ENCODE results near the gene CALD1.

Gene CALD1

GRCh38 chr7:134772401-134772800 lies 7.0 kb upstream of the CALD1 start:
- ChIA-PET POLR2A (no interaction called here), CTCF (no interaction called here)
- DNase-seq (ENCODE audit: low read depth, low spot score), result no peak
- TF ChIP-seq CTCF (IDR thresholded peaks at IDR 0.05; ENCODE audit: insufficient read depth, low read length, missing control alignments), result no peak
- H3K4me3 ChIP-seq (ENCODE audit: low read depth, low read length), result no peak overlapping the region

- no peak for DNase-seq (ENCODE audit: low read depth, low spot score)
- TF ChIP-seq CTCF (IDR thresholded peaks at IDR 0.05; ENCODE audit: insufficient read depth, low read length, missing control alignments), result no peak
- POLR2A ChIA-PET, result no interaction called here
- CTCF ChIA-PET, result interaction anchor here (1.0 kb wide), 1 partner anchor 49 kb away, joined by 3 read pairs; no protein-coding TSS in a partner anchor
- H3K4me3 ChIP-seq (ENCODE audit: low read depth, low read length), result no peak overlapping the region
These were observed 6.3 kb upstream of the CALD1 start for GRCh38 chr7:134773164-134773563.

GRCh38 chr7:134774119-134774518 lies 5.3 kb upstream of the CALD1 start:
- TF ChIP-seq CTCF (IDR thresholded peaks at IDR 0.05; ENCODE audit: insufficient read depth, low read length, missing control alignments), result no peak
- ChIA-PET CTCF (no interaction called here), POLR2A (no interaction called here)
- no peak for DNase-seq (ENCODE audit: low read depth, low spot score)
- H3K4me3 ChIP-seq (ENCODE audit: low read depth, low read length), result no peak overlapping the region

- POLR2A ChIA-PET, result no interaction called here
- no peak for DNase-seq (ENCODE audit: low read depth, low spot score)
- no peak overlapping the region for H3K4me3 ChIP-seq (ENCODE audit: low read depth, low read length)
- no peak for TF ChIP-seq CTCF (IDR thresholded peaks at IDR 0.05; ENCODE audit: insufficient read depth, low read length, missing control alignments)
- CTCF ChIA-PET, result interaction anchor here (0.8 kb wide), 1 partner anchor 74 kb away, joined by 3 read pairs; no protein-coding TSS in a partner anchor
These were observed 2.0 kb upstream of the CALD1 start for GRCh38 chr7:134777470-134777869.

- H3K4me3 ChIP-seq (ENCODE audit: low read depth, low read length), result no peak overlapping the region
- ChIA-PET POLR2A (no interaction called here), CTCF (no interaction called here)
- DNase-seq (ENCODE audit: low read depth, low spot score), result no peak
- TF ChIP-seq CTCF (IDR thresholded peaks at IDR 0.05; ENCODE audit: insufficient read depth, low read length, missing control alignments), result no peak
These were observed 1.4 kb upstream of the CALD1 start for GRCh38 chr7:134777908-134778580.

- peak overlapping the region; percentile 83 for H3K4me3 ChIP-seq (ENCODE audit: low read depth, low read length)
- DNase-seq (ENCODE audit: low read depth, low spot score), result no peak
- ChIA-PET POLR2A (interaction anchor here (0.9 to 2.7 kb wide), 11 partner anchors 11 to 90 kb away, joined by 3 to 28 read pairs (median 7); no protein-coding TSS in a partner anchor), CTCF (interaction anchor here (0.6 to 2.7 kb wide), 3 partner anchors 14 to 90 kb away, joined by 3 to 12 read pairs (median 6); no protein-coding TSS in a partner anchor)
- no peak for TF ChIP-seq CTCF (IDR thresholded peaks at IDR 0.05; ENCODE audit: insufficient read depth, low read length, missing control alignments)
These were observed 269 bp downstream of the CALD1 start for GRCh38 chr7:134779741-134780065.

Data from AG04449 (cell line).